NCI-H2196 (cell line): ENCODE data around the gene TGFBR1.

Experiments used
- DNase-seq: peaks from one replicate; lab custom pipeline; 2025; ENCODE audit not compliant: unreplicated experiment; lab: John Stamatoyannopoulos, UW

The TGFBR1 gene

GRCh38 chr9:99133145-99133544, 28.2 kb downstream of the TGFBR1 start:
- DNase-seq, result no peak

- no peak for DNase-seq
Measured at GRCh38 chr9:99134893-99135341, 30.0 kb downstream of the TGFBR1 start.

GRCh38 chr9:99135456-99135855, 30.5 kb downstream of the TGFBR1 start:
- no peak for DNase-seq

GRCh38 chr9:99137225-99137624, 32.3 kb downstream of the TGFBR1 start:
- DNase-seq, result no peak

- no peak for DNase-seq
Measured at GRCh38 chr9:99137891-99138290, 33.0 kb downstream of the TGFBR1 start.

GRCh38 chr9:99138424-99139284, 33.7 kb downstream of the TGFBR1 start:
- DNase-seq, result no peak

GRCh38 chr9:99139868-99140267, 35.0 kb downstream of the TGFBR1 start:
- no peak for DNase-seq

- DNase-seq, result no peak
Measured at GRCh38 chr9:99140685-99141314, 35.9 kb downstream of the TGFBR1 start.

- DNase-seq, result no peak
Measured at GRCh38 chr9:99141849-99142248, 36.9 kb downstream of the TGFBR1 start.

- DNase-seq, result no peak
Measured at GRCh38 chr9:99142275-99142674, 37.4 kb downstream of the TGFBR1 start.

- no peak for DNase-seq
Measured at GRCh38 chr9:99143655-99144054, 38.7 kb downstream of the TGFBR1 start.

GRCh38 chr9:99144966-99145365, 40.1 kb downstream of the TGFBR1 start:
- DNase-seq, result no peak

- DNase-seq, result no peak
Measured at GRCh38 chr9:99146574-99146973, 41.7 kb downstream of the TGFBR1 start.

GRCh38 chr9:99147177-99147576, 42.3 kb downstream of the TGFBR1 start:
- DNase-seq, result no peak

GRCh38 chr9:99150451-99151171, 45.7 kb downstream of the TGFBR1 start:
- no peak for DNase-seq

GRCh38 chr9:99154356-99154755, 49.4 kb downstream of the TGFBR1 start:
- no peak for DNase-seq

- no peak for DNase-seq
Measured at GRCh38 chr9:99155736-99156135, 50.8 kb downstream of the TGFBR1 start.

GRCh38 chr9:99158629-99159028, 53.7 kb downstream of the TGFBR1 start:
- no peak for DNase-seq

GRCh38 chr9:99160173-99160572, 55.3 kb downstream of the TGFBR1 start:
- no peak for DNase-seq

GRCh38 chr9:99162759-99163364, 57.9 kb downstream of the TGFBR1 start:
- DNase-seq, result peak; percentile 51

GRCh38 chr9:99166149-99166548, 61.2 kb downstream of the TGFBR1 start:
- DNase-seq, result no peak
